H1 (cell line): Measurements from ENCODE around the gene TNRC6A. TPM values are rescaled to one million over a fixed set of nuclear protein-coding genes. Genes with fewer than 3 reads are reported as not detected.

Experiments used
- CBX5 ChIP-seq: fragments of 300-800, 300-1000 bp; sonication (generic); IDR thresholded peaks from 2 replicates; pipeline ENCODE4 v1.7.1; 2016; ENCODE audit warnings: antibody characterized with exemption, low read length, low read depth
- CREB1 ChIP-seq: IDR thresholded peaks from 2 replicates; pipeline ENCODE4 v1.6.1; 2012; ENCODE audit warnings: inconsistent platforms
- EGR1 ChIP-seq: IDR thresholded peaks from 2 replicates; pipeline ENCODE4 v1.6.1; 2011; ENCODE audit warnings: low read depth, low read length, borderline replicate concordance
- EP300 ChIP-seq, 2 experiments: IDR thresholded peaks; 1 replicate in 1 of 2; 2 replicates in 1 of 2; pipeline ENCODE4 v1.6.1; 2011 to 2012; ENCODE audit warnings: low read depth in 2 of 2, low read length in 2 of 2, mild to moderate bottlenecking in 2 of 2, borderline replicate concordance in 1 of 2, inconsistent platforms in 1 of 2, moderate library complexity in 1 of 2
- EZH2 ChIP-seq: fragments of 200-600 bp; sonication (generic); IDR thresholded peaks from 2 replicates; pipeline ENCODE4 v1.7.1; 2012; ENCODE audit warnings: low read depth, mild to moderate bottlenecking, moderate library complexity, low read length, inconsistent platforms; ENCODE audit not compliant: severe bottlenecking
- TBP ChIP-seq: IDR thresholded peaks from 2 replicates; pipeline ENCODE4 v1.6.1; 2011; ENCODE audit warnings: low read depth, low read length, improper control_type of control experiment
- polyA plus RNA-seq, 7 experiments: library from polyadenylated mRNA; depleted of rRNA in 3 of 7; stranded (reverse) in 5 of 7; unstranded in 2 of 7; fragments of >200 nt in 5 of 7; fragments of 200-250 nt in 2 of 7; gene quantifications; 1 replicate in 5 of 7; 2 replicates in 1 of 7; 4 replicates in 1 of 7; pipeline versions ENCODE4 v1.2.1 to v1.2.3, GENCODE V29; 2011 to 2013; ENCODE audit warnings: missing spikeins in 2 of 7, mixed read lengths in 2 of 7
- total RNA-seq: library from RNA; stranded (reverse); fragmentation: NEBNext Ultra II Directional; extraction: Animal tissue kit (Norgen Biotek cat#: 25700); gene quantifications from 2 replicates; pipeline ENCODE4 v1.2.1, GENCODE V29; 2021

The TNRC6A gene
- total and polyA plus RNA-seq, 2 of the 8 experiments (the other 6 are each of a cell fraction or from before 2014, with no cell fraction given): 67.6 to 103 TPM

DNA sequence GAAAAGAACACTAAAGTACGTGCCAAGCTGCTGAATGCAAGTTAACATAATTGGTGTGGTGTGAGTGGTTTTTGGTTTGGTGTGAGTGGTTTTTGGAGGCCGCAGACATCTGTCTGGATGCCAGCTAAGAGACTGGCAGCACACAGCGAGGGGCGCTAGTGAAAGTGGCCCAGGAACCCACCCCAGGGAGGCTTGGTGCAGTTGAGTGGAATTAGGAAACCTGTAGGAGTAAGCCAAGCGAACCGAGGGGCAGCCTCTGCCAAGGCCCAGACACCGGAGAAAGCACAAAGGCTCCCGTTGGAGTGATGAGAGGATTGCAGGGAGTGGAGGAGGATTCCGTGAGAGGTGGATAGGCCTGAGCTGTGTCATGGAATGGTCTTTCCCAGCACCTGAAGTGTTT lies 91.7 kb downstream of the TNRC6A start (continued):
- TF ChIP-seq CBX5: no peak
- TF ChIP-seq EGR1: no peak
- no peak for TF ChIP-seq EZH2
- TF ChIP-seq CREB1: no peak
- TF ChIP-seq TBP: no peak
- TF ChIP-seq EP300 (IDR thresholded peaks at IDR 0.05; ENCODE audit: borderline replicate concordance in 1 of 2, low read depth in 2 of 2, low read length in 2 of 2): no peak
